BLaER1 treated with 17β-estradiol and CSF1 and Interleukin-3, amounts not matched to agents 10 nM and 100 nM (cell line): Measurements from ENCODE around the gene GMNN.

Source experiments
- H3K27ac ChIP-seq, 11 experiments: shearing (Covaris generic); formaldehyde crosslinking; 2 replicates each; pipeline ENCODE4 v1.8.1; 2022
- H3K27me3 ChIP-seq, 11 experiments: shearing (Covaris generic); formaldehyde crosslinking; 2 replicates each; pipeline ENCODE4 v1.8.1; 2022
- H3K36me3 ChIP-seq, 11 experiments: shearing (Covaris generic); formaldehyde crosslinking; 2 replicates each; pipeline ENCODE4 v1.8.1; 2022
- H3K4me1 ChIP-seq, 10 experiments: shearing (Covaris generic); formaldehyde crosslinking; 2 replicates each; pipeline ENCODE4 v1.8.1; 2022
- H3K4me2 ChIP-seq, 11 experiments: shearing (Covaris generic); formaldehyde crosslinking; 2 replicates each; pipeline ENCODE4 v1.8.1; 2022
- H3K4me3 ChIP-seq, 10 experiments: shearing (Covaris generic); formaldehyde crosslinking; 2 replicates each; pipeline ENCODE4 v1.8.1; 2022
- H3K9ac ChIP-seq, 11 experiments: shearing (Covaris generic); formaldehyde crosslinking; 2 replicates each; pipeline ENCODE4 v1.8.1; 2022
- H3K9me3 ChIP-seq, 11 experiments: shearing (Covaris generic); formaldehyde crosslinking; replicated peaks in 1 of 11; 2 replicates each; pipeline ENCODE4 v1.8.1; 2022
- H4K20me1 ChIP-seq, 11 experiments: shearing (Covaris generic); formaldehyde crosslinking; 2 replicates each; pipeline ENCODE4 v1.8.1; 2022
- Cebpa-rat ChIP-seq, 11 experiments: shearing (Covaris generic); IDR thresholded peaks; 2 replicates each; pipeline ENCODE4 v1.8.1; 2022

Gene GMNN

DNA sequence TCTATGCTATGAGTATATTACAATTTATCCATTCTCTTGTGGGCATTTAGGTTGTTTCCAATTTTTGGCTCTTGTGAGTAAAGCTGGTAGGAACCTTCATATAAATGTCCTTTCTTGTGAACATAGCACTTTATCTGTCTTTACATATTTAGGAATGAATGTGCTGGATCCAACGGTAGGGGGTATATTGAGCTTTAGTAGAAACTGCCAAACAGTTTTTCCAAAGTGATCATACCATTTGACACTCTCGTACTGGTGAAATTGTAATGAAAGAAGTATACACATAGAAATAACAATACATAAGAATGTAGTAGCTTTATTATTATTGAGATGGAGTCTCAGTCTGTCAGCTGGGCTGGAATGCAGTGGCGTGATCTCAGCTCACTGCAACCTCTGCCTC is 54.9 kb downstream of the GMNN start:
- Histone ChIP-seq H3K4me3 (no peak overlapping the region), H3K4me1 (no peaks in the 10 kb centered on the region), H3K9ac (no peak overlapping the region), H3K4me2 (no peak overlapping the region), H3K27ac (no peak overlapping the region), H3K36me3 (peaks cover 28 to 99% (median 64%) of the 10 kb centered on the region in 11 experiments; a peak in 21 of 22 replicates), H3K9me3 (peaks cover 0 to 10% (median 2%) of the 10 kb centered on the region in 11 experiments; a peak in 9 of 22 replicates), H4K20me1 (peaks cover 0 to 15% (median 0%) of the 10 kb centered on the region in 11 experiments; a peak in 2 of 22 replicates), H3K27me3 (no peaks in the 10 kb centered on the region)
- TF ChIP-seq Cebpa-rat (IDR thresholded peaks at IDR 0.05), result no peak

DNA sequence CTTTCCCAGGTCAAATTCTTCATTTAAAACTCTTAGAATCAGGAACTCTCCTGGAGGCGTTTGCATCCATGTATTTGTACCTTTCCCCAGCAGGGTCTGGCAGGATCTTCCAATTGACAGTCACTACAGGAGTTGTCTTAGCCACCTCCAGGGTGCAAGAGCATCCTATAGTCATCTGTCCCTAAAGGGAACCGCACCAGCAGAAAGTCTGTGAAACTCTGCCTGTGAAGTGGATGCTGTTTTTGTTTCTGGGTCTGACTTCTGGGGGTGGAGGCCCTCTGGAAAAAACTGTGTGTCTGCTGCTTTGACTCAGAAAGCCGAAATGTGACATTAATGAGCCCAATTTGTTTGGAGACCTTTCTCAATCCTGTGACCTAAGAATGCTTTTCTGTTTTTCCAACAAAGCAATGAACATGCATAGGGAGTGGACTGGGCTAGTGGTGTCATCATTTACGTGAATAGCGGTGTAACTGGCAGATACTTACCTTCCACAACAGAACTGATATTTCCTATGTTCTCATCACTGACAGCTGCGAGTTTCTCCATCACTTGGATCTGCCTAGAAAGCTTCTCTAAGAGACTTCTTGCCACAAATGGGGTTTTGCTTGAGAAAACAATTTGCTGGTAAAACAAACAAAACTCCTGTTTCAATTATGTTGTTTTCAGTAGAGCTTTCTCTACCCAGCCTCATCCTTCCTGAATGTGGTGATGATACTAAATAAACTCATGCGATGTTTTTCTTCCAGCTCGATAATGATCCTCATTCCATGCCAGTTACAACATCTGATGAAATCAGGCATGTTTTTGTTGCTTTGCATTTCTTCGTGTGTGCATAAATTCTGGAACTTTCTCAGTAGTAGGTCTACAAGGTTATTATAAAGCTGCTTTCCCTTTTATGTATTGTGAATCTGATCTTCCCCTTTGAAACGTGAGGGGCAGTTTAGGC is 57.3 kb downstream of the GMNN start:
- H3K36me3 ChIP-seq, result peaks cover 23 to 95% (median 53%) of the 10 kb centered on the region in 11 experiments; a peak in 20 of 22 replicates
- H4K20me1 ChIP-seq, result peaks cover 0 to 15% (median 0%) of the 10 kb centered on the region in 11 experiments; a peak in 2 of 22 replicates
- H3K9me3 ChIP-seq, result peaks cover 0 to 12% (median 5%) of the 10 kb centered on the region in 11 experiments; a peak in 9 of 22 replicates
- H3K4me1 ChIP-seq, result no peaks in the 10 kb centered on the region
- no peak overlapping the region for H3K9ac ChIP-seq
- TF ChIP-seq Cebpa-rat (IDR thresholded peaks at IDR 0.05), result no peak
- H3K4me2 ChIP-seq, result no peak overlapping the region
- H3K27ac ChIP-seq, result no peak overlapping the region
- no peaks in the 10 kb centered on the region for H3K27me3 ChIP-seq
- no peak overlapping the region for H3K4me3 ChIP-seq

GRCh38 chr6:24832794-24833193 is 58.1 kb downstream of the GMNN start:
- H3K4me1 ChIP-seq, result no peaks in the 10 kb centered on the region
- H3K9me3 ChIP-seq, result peaks cover 0 to 12% (median 5%) of the 10 kb centered on the region in 11 experiments; a peak in 9 of 22 replicates
- H3K4me3 ChIP-seq, result no peak overlapping the region
- H3K9ac ChIP-seq, result no peak overlapping the region
- no peak overlapping the region for H3K27ac ChIP-seq
- H3K4me2 ChIP-seq, result no peak overlapping the region
- H3K27me3 ChIP-seq, result no peaks in the 10 kb centered on the region
- no peak for TF ChIP-seq Cebpa-rat (IDR thresholded peaks at IDR 0.05)
- H4K20me1 ChIP-seq, result peaks cover 0 to 10% (median 0%) of the 10 kb centered on the region in 11 experiments; a peak in 2 of 22 replicates
- H3K36me3 ChIP-seq, result peaks cover 16 to 95% (median 48%) of the 10 kb centered on the region in 11 experiments; a peak in 19 of 22 replicates

DNA sequence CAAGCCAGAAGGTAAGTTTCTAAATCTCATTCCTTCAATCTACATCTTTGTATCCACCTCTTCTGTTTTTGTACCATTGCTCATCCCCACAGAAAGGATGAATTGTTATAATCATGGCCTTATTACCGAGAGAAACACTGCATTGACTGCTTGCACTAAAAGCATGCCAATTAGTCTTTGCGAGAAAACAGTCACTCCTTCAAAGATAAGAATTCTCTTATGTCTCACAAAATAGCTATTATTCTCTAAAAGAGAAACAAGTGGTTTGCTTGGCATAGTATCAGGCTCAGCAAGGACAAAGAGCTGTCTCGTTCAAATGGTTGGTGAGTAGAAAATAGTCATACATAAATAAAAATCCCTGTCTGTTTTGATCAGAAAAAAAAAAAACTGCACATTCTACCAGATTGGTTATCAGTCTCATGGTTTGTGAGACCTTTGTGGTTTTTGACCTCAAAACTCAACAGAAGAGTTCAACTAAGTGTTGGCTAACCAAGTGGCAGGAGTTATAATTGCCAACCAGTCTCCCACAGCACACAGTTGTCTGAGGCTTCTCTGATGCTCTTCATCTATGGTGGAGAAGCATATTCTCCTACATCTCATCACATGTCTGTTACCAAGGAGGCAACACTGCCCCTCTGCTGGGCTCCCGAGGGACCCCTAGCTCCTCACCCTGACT is 59.1 kb downstream of the GMNN start:
- no peak overlapping the region for H3K27ac ChIP-seq
- H3K4me2 ChIP-seq, result no peak overlapping the region
- no peaks in the 10 kb centered on the region for H3K27me3 ChIP-seq
- no peak overlapping the region for H3K9ac ChIP-seq
- H4K20me1 ChIP-seq, result peaks cover 0 to 10% (median 0%) of the 10 kb centered on the region in 11 experiments; a peak in 2 of 22 replicates
- H3K4me3 ChIP-seq, result no peak overlapping the region
- no peaks in the 10 kb centered on the region for H3K4me1 ChIP-seq
- H3K36me3 ChIP-seq, result peaks cover 14 to 95% (median 42%) of the 10 kb centered on the region in 11 experiments; a peak in 19 of 22 replicates
- TF ChIP-seq Cebpa-rat (IDR thresholded peaks at IDR 0.05), result no peak
- peaks cover 0 to 12% (median 5%) of the 10 kb centered on the region in 11 experiments; a peak in 9 of 22 replicates for H3K9me3 ChIP-seq
